Testis (tissue), 2 donors: ENCODE measurements around the gene UEVLD.

ENCODE experiments used
- CTCF ChIP-seq, 3 experiments: fragments of 450-650 bp in 2 of 3; fragments of 200-600 bp in 1 of 3; sonication (generic) in 1 of 3; IDR thresholded peaks; one replicate each; pipeline ENCODE4 v1.5.1; 2016 to 2019; ENCODE audit warnings: antibody characterized with exemption in 3 of 3, mild to moderate bottlenecking in 2 of 3, moderate library complexity in 1 of 3
- POLR2A ChIP-seq: fragments of 450-650 bp; IDR thresholded peaks from one replicate; pipeline ENCODE4 v1.6.1; 2017; ENCODE audit warnings: antibody characterized with exemption, mild to moderate bottlenecking, moderate library complexity

GRCh38 chr11:18526521-18527296, 61.8 kb downstream of the UEVLD start, which contains the start of gene TSG101:
- no peak for TF ChIP-seq CTCF (IDR thresholded peaks at IDR 0.05)
- TF ChIP-seq POLR2A = peak; percentile 64
